Stimulated activated CD4-positive, alpha-beta T cell treated with anti-CD3 and anti-CD28 coated beads, Interleukin-12 subunit alpha, Interleukin-12 subunit beta, amount 100 ng/mL, for 24 hours (primary cell): ENCODE measurements around the gene MEG3.

Experiments used
- DNase-seq, 2 experiments: peaks; one replicate each; pipeline ENCODE4 v3.0.0-alpha.2; 2020; ENCODE audit warnings: low read depth in 2 of 2

MEG3 gene

GRCh38 chr14:100846309-100846859, 20.5 kb downstream of the MEG3 start:
- no peak for DNase-seq

DNA sequence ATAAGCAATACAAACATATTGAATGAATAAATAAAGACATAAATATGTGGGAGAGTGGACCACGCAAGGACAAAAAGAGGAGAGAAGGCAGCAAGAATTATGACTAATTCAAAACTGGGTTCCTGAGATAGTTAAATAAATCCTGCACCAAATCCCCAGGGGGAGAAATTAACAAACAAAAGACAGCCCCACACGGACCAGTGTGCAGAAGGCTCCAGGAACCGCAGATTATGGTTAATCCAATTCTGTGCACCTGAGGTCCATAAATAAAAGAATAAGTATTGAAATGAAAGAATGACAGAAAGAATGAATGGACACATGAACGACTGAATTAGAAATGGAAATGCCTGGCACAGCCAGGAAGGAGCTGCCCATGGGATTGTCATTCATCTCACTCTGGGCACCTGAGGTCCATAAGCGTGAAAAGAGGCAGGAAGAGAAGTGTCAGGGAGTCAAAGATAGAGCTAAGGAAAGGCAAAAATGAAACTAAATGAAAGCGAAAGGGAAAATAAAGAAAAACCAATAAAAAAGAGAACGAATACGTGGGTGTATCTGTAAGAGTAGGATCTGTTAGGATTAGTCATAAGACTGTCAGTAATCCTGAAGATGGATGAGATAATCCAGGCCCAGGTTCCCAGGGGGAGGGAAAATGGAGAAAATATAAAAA, 23.3 kb downstream of the MEG3 start:
- no peak for DNase-seq

GRCh38 chr14:100850841-100851585, 25.1 kb downstream of the MEG3 start:
- peak; percentile 58 to 82 for DNase-seq

DNA sequence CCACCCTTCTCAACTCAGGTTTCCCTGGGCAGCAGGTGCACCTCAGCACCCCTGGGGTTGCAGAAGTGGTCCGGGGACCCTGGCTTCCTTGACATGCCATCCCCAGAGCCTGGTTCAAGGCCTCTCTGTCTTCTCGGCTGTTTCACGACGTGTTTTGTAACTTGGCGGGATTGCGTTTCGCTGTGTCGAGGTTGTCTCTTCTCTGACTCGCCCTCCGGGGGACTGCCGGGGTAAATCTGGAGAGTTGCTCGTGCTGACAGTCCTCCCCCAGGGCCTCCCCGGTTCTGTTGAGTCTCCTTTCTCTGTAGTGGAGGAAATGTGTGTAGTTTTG, 25.6 kb downstream of the MEG3 start:
- no peak for DNase-seq

DNA sequence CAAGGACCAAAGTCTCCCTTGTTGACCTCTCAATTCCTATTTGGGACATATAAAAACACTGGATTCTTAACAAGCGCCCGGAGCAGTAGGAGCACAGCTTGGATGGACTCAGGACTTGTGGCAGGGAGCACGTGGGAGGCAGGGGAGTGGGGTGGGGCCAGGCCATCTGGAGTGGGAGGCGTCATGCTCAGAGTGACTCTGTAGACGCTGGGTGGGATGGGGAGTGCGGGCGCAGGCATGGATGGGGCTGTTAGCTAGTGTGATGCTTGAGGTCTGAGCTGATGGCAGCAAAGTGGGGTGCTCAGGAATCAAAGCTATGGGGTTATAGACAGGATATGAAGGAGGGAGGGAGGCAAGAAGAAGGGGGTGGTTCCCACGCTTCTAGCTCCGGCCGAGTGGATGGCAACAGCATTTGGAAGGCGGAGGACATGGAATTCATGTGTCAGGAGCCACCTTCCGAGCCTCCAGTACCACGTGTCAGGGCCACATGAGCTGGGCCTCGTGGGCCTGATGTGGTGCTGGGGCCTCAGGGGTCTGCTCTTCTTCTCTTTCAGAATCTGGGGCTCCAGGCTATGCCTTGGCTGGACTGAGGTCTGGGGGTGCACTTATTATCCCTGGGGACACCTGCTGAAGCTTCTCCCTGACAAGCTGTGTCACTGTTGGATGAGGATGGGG, 26.2 kb downstream of the MEG3 start:
- no peak for DNase-seq

DNA sequence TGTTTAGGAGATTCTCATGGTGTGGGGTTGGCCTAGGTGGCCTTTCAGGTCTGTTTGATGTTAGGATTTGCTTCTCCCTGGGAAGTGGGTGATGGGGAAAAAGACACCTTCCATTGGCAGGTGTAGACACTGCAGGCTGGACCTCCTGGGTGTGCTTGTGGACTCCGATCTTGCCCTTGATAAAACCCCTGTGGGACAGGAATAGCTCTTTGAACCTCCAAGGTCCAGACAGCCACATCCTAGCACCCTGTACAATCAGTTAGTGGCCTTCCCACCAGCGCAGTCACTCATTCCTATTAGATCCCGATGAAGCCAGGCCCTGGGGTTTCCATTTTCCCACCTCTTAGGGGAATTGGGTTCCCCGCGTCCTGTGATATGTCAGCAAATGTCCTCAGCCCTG, 28.5 kb downstream of the MEG3 start:
- no peak for DNase-seq

DNA sequence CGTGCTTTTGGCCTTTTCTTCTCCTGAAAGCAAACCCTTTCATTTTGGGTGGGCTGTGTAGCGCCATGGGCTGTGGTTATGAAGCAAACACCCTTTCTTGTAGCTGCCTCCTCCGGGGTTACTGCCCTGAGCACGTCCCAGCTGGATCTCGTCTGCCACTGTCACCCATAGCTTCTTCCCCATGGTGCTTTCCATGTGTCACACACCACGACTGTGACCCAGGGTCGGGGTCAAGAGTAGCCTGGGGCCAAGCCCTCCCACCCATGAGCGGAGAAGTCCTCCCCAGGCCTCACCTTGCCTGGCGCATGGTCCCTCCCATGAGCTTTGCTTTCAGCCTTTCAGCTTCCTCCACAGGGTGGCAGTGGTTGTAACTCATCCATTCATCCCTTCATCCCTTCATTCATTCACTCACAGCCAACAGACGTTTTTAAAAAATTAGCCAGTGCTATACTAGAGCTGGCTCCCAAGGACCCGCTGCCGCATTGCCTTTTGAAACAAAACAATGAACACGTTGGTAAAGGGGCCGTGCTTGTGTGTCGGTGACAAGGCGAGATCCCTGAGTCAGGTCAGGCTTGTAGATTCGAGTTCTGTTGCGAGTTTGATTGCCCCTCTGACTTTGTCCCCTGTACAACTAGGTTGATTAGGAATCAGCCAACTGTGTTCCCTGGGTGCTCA, 29.5 kb downstream of the MEG3 start:
- DNase-seq, result no peak

GRCh38 chr14:100856056-100856950, 30.4 kb downstream of the MEG3 start:
- DNase-seq, result no peak

GRCh38 chr14:100857233-100857922, 31.5 kb downstream of the MEG3 start:
- DNase-seq, result no peak

- DNase-seq, result no peak
Observed at GRCh38 chr14:100857923-100858837, 32.3 kb downstream of the MEG3 start.

- DNase-seq, result no peak
Observed at GRCh38 chr14:100858838-100859220, 32.9 kb downstream of the MEG3 start.

GRCh38 chr14:100859781-100860180, 33.9 kb downstream of the MEG3 start:
- no peak for DNase-seq

GRCh38 chr14:100860556-100861187, 34.8 kb downstream of the MEG3 start:
- no peak for DNase-seq

GRCh38 chr14:100861188-100861936, 35.4 kb downstream of the MEG3 start:
- no peak for DNase-seq

DNA sequence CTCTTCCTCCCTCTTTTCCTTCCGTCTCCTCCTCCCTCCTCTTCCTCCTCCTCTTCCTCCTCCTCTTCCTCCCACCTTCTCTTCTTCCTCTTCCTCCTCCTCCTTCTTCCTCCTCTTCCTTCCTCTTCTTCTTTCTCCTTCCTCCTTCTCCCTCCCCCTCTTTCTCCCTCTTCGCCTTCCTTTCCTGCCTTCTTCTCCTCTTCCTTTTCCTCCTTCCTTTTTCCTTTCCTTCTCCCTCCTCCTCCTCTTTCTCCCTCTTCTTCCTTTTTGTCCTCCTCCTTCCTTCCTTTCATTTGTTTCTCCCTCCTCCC, 36.0 kb downstream of the MEG3 start:
- no peak for DNase-seq

GRCh38 chr14:100862277-100862676, 36.4 kb downstream of the MEG3 start:
- no peak for DNase-seq

DNA sequence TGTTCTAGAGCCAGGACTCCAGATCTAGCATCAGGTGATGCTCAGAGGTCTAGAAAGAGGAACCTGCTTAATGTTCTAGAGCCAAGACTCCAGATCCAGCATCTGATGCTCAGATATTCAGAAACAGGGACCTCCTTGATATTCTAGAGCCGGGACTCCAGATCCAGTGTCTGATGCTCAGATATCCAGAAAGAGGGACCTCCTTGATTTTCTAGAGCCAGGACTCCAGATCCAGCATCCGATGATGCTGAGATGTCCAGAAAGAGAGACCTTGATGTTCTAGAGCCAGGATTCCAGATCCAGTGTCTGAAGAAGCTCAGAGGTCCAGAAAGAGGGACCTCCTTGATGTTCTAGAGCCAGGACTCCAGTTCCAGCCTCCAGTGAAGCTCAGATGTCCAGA, 36.9 kb downstream of the MEG3 start:
- DNase-seq, result no peak

DNA sequence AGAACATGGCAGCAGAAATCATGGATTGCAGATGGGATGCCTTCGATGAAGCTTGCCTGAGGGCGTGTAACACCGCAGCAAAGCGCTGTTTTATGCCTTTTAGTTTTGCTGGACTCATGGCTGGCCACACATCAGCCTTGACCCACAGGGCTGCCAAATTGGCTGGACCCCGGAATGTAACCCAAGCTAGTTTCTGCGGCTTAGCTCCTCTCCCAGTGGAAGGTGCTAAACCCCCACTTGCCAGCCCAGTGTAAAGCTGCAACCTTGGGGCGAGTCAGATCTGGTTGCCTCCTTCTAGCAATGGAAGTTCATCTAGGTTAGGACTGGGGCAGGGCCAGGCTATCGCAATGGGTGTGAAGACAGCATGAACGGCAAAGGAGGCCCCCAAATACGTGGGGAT, 38.3 kb downstream of the MEG3 start:
- no peak for DNase-seq
